Measurements from ENCODE around the gene PAQR5. TPM values are rescaled to one million over a fixed set of nuclear protein-coding genes. Genes with fewer than 3 reads are reported as not detected.
"Not testable (repeated sequence)": the region's sequence is repeated elsewhere in the genome, so short reads cannot be mapped to it uniquely, and the experiment has no call there.

PAQR5 gene
- total RNA-seq, 1 donor from 2014 or later: 0.82 TPM

GRCh38 chr15:69292826-69293420, 5.8 kb upstream of the PAQR5 start:
- FAIRE-seq: no peak
- DNase-seq (ENCODE audit: low spot score in 2 of 2): no peak

- FAIRE-seq: no peak
These were observed 4.7 kb upstream of the PAQR5 start for GRCh38 chr15:69293741-69294615.

DNA sequence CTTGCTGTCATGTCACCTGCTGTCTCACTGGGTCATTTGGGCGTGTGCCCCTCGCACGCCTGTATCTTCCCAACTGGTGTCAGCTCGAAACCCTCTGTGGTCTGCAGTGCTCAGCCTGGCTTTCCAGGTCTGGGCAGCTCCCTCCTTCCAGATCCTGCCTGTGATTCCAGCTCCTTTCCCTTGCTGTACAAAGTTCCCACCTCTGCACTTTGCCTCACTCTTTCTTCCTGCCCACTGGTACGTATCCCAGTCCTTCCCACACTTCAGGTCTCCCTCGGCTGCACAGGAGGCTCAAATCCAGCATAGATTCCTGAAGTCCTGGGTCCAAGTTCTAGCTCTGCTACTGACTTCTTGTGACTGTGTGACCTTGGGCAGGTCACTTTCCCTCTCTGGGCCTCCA, 2.1 kb upstream of the PAQR5 start:
- FAIRE-seq: no peak
- DNase-seq (ENCODE audit: low spot score in 2 of 2): no peak

More at GRCh38 chr15:69293741-69294615, 4.7 kb upstream of the PAQR5 start:
- no peak for DNase-seq (ENCODE audit: low spot score in 2 of 2)

- DNase-seq (ENCODE audit: low spot score in 2 of 2) (no peak), FAIRE-seq (no peak)
These were observed 914 bp upstream of the PAQR5 start for GRCh38 chr15:69297642-69298353.

DNA sequence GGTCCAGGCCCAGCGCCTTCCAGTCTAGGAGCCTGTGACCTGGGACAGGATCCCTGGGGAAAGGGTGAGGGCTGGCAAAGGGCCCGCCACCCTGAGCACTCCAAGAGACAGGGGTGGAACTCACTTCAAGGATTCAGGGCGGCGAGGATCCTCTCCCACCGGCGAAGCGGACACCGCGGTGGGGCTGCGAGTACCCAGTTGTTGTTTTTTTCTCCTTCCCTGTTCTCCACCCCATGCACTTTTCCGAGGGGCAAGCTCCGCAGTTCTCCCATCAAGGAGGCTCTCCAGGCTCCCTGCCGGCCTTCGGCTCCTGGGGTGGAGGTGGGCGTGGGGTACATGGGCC, 387 bp upstream of the PAQR5 start:
- no peak for FAIRE-seq
- no peak for DNase-seq (ENCODE audit: low spot score in 2 of 2)

- FAIRE-seq: no peak
- no peak for DNase-seq (ENCODE audit: low spot score in 2 of 2)
These were observed 757 bp downstream of the PAQR5 start for GRCh38 chr15:69299451-69299886.

- FAIRE-seq: no peak
These were observed 1.4 kb downstream of the PAQR5 start for GRCh38 chr15:69299943-69300588.

GRCh38 chr15:69301101-69301500, 2.4 kb downstream of the PAQR5 start:
- DNase-seq (ENCODE audit: low spot score in 2 of 2); FAIRE-seq: not testable (repeated sequence)

More at GRCh38 chr15:69299943-69300588, 1.4 kb downstream of the PAQR5 start:
- no peak for DNase-seq (ENCODE audit: low spot score in 2 of 2)

- not testable (repeated sequence) for DNase-seq (ENCODE audit: low spot score in 2 of 2); FAIRE-seq
These were observed 3.4 kb downstream of the PAQR5 start for GRCh38 chr15:69302087-69302486.

GRCh38 chr15:69302929-69303328, 4.2 kb downstream of the PAQR5 start:
- FAIRE-seq (no peak), DNase-seq (ENCODE audit: low spot score in 2 of 2) (no peak)

- FAIRE-seq: no peak
- DNase-seq (ENCODE audit: low spot score in 2 of 2): no peak
These were observed 4.8 kb downstream of the PAQR5 start for GRCh38 chr15:69303337-69304181.

- DNase-seq (ENCODE audit: low spot score in 2 of 2): no peak
- no peak for FAIRE-seq
These were observed 5.5 kb downstream of the PAQR5 start for GRCh38 chr15:69304182-69304545.

DNA sequence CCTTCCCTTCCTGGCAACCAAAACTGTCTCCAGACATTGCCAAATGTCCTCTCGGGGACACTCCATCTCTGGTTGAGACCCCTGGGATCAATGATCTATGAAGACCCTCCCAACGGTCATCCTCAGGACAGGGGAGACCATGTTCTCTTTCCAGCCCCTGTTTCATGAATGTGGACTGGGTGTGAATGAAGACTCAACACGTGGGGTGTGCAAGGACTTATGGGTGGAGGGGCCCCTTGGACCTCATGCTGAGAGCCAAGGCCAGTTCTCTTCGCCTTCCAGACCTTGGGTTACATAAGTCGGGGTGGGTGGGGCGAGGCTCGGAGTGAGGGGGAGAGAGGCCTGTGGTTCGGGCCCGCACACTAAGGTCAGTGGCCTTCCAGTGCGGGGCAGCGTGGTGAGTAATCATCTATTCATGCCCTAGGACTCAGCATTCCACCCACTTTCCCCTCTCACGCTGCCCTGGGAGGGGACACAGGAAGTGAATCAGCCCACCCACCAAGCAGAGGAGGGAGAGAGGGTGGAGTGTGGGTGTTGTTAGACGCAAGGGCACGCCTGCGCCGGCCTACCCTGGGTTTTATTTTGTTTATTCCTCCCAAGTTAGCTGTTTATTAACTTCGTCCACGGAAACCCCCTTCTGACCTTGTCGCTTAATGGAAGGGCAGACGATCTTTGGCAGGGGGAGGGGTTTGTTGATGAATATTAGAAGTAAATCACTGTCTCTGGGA, 6.7 kb downstream of the PAQR5 start:
- DNase-seq (ENCODE audit: low spot score in 2 of 2): peak in 1 of 2 donors; percentile 26
- FAIRE-seq: no peak

DNA sequence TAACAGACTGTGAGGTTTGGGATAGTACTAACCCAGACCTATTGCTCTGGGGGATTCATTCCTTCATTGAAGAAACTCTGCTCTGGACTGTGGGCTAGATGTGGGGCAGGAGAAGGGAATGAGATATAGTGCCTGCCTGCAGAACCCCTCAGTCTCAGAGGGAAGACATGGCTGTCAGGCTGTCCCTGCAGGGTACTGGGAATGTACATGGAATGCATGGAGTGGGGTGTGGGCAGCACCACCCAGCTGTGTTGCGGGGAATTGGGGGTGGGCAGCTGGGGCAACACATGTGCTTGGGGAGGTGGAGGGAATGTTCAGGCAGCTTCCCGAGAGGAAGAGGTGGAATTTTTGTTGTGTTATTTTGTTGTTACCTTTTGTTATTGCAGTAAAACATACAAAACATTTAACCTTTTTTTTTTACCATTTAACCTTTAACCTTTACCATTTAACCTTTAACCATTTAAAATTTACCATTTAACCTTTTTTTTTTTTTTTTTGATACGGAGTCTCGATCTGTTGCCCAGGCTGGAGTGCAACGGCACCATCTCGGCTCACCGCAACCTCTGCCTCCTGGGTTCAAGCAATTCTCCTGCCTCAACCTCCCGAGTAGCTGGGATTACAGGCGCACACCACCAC, 7.3 kb downstream of the PAQR5 start:
- DNase-seq (ENCODE audit: low spot score in 2 of 2): no peak
- FAIRE-seq: no peak

GRCh38 chr15:69307939-69308338, 9.2 kb downstream of the PAQR5 start:
- no peak for DNase-seq (ENCODE audit: low spot score in 2 of 2)
- FAIRE-seq: no peak

DNA sequence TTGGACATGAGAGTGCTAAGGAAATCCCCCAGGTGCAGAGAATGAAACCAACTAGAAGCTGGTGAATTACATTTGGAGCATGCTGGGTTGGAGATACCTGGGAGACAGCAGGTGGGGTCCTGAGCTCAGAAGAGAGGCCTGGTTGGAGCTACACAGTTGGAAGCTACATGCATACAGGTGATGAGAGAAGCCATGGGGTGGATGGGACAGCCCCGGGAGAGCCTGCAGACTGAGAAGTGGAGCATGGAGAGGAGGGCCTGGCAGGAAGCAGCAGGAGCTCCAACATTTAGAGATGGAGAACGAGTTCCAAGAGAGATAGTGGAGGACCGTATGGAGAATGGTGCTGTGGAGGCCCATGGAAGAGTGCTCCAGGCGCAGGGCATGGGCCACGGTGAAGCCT, 10.2 kb downstream of the PAQR5 start:
- FAIRE-seq (no peak), DNase-seq (ENCODE audit: low spot score in 2 of 2) (no peak)

DNA sequence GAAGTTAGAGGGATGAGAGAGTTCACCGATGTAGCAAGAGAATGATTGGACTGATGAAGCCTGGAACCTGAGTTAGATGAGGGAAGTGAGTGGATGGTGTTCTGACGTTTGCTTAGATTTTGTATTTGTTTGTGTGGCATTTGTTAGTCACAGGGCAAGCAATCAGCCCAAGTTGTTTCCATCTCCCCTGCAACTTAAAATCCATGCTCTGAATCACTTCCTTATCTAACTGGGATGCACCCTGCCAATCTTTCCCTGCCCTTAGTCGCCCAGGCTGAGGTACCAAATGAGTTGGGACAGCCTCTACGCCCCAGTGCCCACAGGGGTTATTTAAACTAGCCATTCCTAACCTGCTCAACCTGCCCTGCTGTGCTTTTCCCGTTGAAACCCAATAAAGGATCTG, 12.6 kb downstream of the PAQR5 start:
- FAIRE-seq (no peak), DNase-seq (ENCODE audit: low spot score in 2 of 2) (peak in 1 of 2 donors; percentile 35)

GRCh38 chr15:69313432-69314000, 14.8 kb downstream of the PAQR5 start:
- FAIRE-seq (no peak), DNase-seq (ENCODE audit: low spot score in 2 of 2) (no peak)

Data from frontal cortex (tissue), 4 donors.